Prostate gland (tissue), 2 donors: ENCODE data around the gene SPACDR.

Source experiments
- POLR2A ChIP-seq: fragments of 450-650 bp; IDR thresholded peaks from one replicate; pipeline ENCODE4 v1.6.1; 2016; ENCODE audit warnings: antibody characterized with exemption, mild to moderate bottlenecking
- POLR2AphosphoS5 ChIP-seq: sonication (generic); formaldehyde crosslinking; IDR thresholded peaks from one replicate; pipeline ENCODE4 v1.6.1; 2017; ENCODE audit warnings: antibody characterized with exemption
- TF ChIP-seq, protein P1 (sequence below), 4 experiments: fragments of 200-600 bp in 2 of 4; fragments of 450-650 bp in 2 of 4; sonication (generic) in 2 of 4; IDR thresholded peaks; 1 replicate in 3 of 4; 2 replicates in 1 of 4; pipeline ENCODE4 v1.5.1; 2016 to 2019; ENCODE audit warnings: antibody characterized with exemption in 4 of 4, mild to moderate bottlenecking in 2 of 4, moderate library complexity in 2 of 4

DNA sequence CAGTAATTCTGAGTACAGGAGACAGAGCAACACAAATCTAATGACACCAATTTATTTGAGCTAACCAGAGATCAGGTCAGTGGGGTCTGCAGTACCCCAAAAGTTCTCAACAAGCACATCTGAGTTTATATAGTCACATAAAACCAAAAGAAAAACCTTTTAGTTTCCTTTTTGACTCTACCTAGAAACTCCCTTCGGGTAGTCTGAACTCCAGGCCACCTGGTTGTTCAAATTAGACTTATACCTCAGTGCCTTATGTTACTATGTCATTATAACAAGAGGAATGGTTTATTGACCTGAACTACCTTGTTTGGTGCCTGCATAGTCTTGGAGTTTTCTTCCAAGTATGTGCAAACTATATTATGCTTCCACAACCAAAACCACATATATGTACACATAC, 50.2 kb downstream of the SPACDR start:
- TF ChIP-seq, protein P1, sequence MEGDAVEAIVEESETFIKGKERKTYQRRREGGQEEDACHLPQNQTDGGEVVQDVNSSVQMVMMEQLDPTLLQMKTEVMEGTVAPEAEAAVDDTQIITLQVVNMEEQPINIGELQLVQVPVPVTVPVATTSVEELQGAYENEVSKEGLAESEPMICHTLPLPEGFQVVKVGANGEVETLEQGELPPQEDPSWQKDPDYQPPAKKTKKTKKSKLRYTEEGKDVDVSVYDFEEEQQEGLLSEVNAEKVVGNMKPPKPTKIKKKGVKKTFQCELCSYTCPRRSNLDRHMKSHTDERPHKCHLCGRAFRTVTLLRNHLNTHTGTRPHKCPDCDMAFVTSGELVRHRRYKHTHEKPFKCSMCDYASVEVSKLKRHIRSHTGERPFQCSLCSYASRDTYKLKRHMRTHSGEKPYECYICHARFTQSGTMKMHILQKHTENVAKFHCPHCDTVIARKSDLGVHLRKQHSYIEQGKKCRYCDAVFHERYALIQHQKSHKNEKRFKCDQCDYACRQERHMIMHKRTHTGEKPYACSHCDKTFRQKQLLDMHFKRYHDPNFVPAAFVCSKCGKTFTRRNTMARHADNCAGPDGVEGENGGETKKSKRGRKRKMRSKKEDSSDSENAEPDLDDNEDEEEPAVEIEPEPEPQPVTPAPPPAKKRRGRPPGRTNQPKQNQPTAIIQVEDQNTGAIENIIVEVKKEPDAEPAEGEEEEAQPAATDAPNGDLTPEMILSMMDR (IDR thresholded peaks at IDR 0.05) = no peak
- TF ChIP-seq POLR2A = no peak
- no peak for TF ChIP-seq POLR2AphosphoS5
